Measurements from ENCODE around the gene MAP1B.

The MAP1B gene

GRCh38 chr5:72199681-72200080 lies 92.4 kb downstream of the MAP1B start:
- no peak for DNase-seq

- no peak for DNase-seq
These were observed 95.1 kb downstream of the MAP1B start for GRCh38 chr5:72202331-72202825.

GRCh38 chr5:72203251-72203845 lies 96.1 kb downstream of the MAP1B start:
- DNase-seq: no peak

GRCh38 chr5:72204946-72205345 lies 97.7 kb downstream of the MAP1B start:
- DNase-seq: no peak

- no peak for DNase-seq
These were observed 98.2 kb downstream of the MAP1B start for GRCh38 chr5:72205431-72206009.

- DNase-seq: no peak
These were observed 98.9 kb downstream of the MAP1B start for GRCh38 chr5:72206160-72206559.

- peak in 1 of 2 experiments; percentile 22 for DNase-seq
These were observed 99.7 kb downstream of the MAP1B start for GRCh38 chr5:72206994-72207393.

GRCh38 chr5:72208324-72208926 lies 101.2 kb downstream of the MAP1B start:
- DNase-seq: no peak

- DNase-seq: no peak
These were observed 102.2 kb downstream of the MAP1B start for GRCh38 chr5:72209147-72210115.

GRCh38 chr5:72210888-72211678 lies 103.8 kb downstream of the MAP1B start:
- DNase-seq: no peak

- DNase-seq: no peak
These were observed 104.9 kb downstream of the MAP1B start for GRCh38 chr5:72212171-72212570.

GRCh38 chr5:72213482-72213881 lies 106.2 kb downstream of the MAP1B start:
- DNase-seq: no peak

GRCh38 chr5:72214168-72214567 lies 106.9 kb downstream of the MAP1B start:
- DNase-seq: no peak

- DNase-seq: no peak
These were observed 109.5 kb downstream of the MAP1B start for GRCh38 chr5:72216756-72217155.

- DNase-seq: no peak
These were observed 113.8 kb downstream of the MAP1B start for GRCh38 chr5:72221099-72221498.

- no peak for DNase-seq
These were observed 114.3 kb downstream of the MAP1B start for GRCh38 chr5:72221541-72221940.

- DNase-seq: no peak
These were observed 115.2 kb downstream of the MAP1B start for GRCh38 chr5:72222521-72222920.

- DNase-seq: no peak
These were observed 116.1 kb downstream of the MAP1B start for GRCh38 chr5:72223371-72223770.

GRCh38 chr5:72224946-72225463 lies 117.7 kb downstream of the MAP1B start:
- DNase-seq: no peak

- DNase-seq: no peak
These were observed 118.5 kb downstream of the MAP1B start for GRCh38 chr5:72225741-72226140.

- no peak for DNase-seq
These were observed 119.7 kb downstream of the MAP1B start for GRCh38 chr5:72226950-72227349.

GRCh38 chr5:72228960-72229359 lies 121.7 kb downstream of the MAP1B start:
- DNase-seq: no peak

Data from activated CD4-positive, alpha-beta T cell treated with anti-CD3 and anti-CD28 coated beads, Interleukin-2, amount 50 U/mL, for 48 hours (primary cell).